ENCODE data around the gene TYW5.
A peak's percentile ranks its signal among the peaks of the same experiment; 100 is the strongest.

The TYW5 gene

GRCh38 chr2:199911877-199912161, 43.5 kb downstream of the TYW5 start:
- DNase-seq: no peak

- peak; percentile 93 for DNase-seq
Measured at GRCh38 chr2:199911052-199911876, 44.0 kb downstream of the TYW5 start, which contains the start of gene C2orf69. Gene C2orf69, plus strand, starts transcription at chr2:199911293. Its CDS starts 146 bp downstream, at chr2:199911439.

GRCh38 chr2:199910338-199911051, 44.8 kb downstream of the TYW5 start:
- DNase-seq: no peak

GRCh38 chr2:199907008-199907714, 48.1 kb downstream of the TYW5 start:
- DNase-seq: no peak

- DNase-seq: no peak
Measured at GRCh38 chr2:199903111-199903510, 52.2 kb downstream of the TYW5 start.

- no peak for DNase-seq
Measured at GRCh38 chr2:199902486-199903110, 52.7 kb downstream of the TYW5 start.

GRCh38 chr2:199901942-199902341, 53.3 kb downstream of the TYW5 start:
- no peak for DNase-seq

GRCh38 chr2:199896617-199897016, 58.7 kb downstream of the TYW5 start:
- no peak for DNase-seq

GRCh38 chr2:199895406-199895805, 59.9 kb downstream of the TYW5 start:
- no peak for DNase-seq

GRCh38 chr2:199883474-199884212, 71.6 kb downstream of the TYW5 start:
- no peak for DNase-seq

- DNase-seq: no peak
Measured at GRCh38 chr2:199882667-199883066, 72.6 kb downstream of the TYW5 start.

Data from activated CD8-positive, alpha-beta memory T cell treated with anti-CD3 and anti-CD28 coated beads, Interleukin-2, amount 50 U/mL, for 4 hours (primary cell).